Sigmoid colon (tissue), 4 donors: ENCODE results near the gene CBX6.

Experiments used
- POLR2A ChIP-seq, 2 donors: fragments of 450-650 bp; IDR thresholded peaks; one replicate each; pipeline ENCODE4 v1.6.1; 2016; ENCODE audit warnings: antibody characterized with exemption in 2 of 2, mild to moderate bottlenecking in 2 of 2, moderate library complexity in 2 of 2
- POLR2AphosphoS5 ChIP-seq, 4 donors: sonication (generic); formaldehyde crosslinking; IDR thresholded peaks; one replicate each; pipeline ENCODE4 v1.6.1; 2017; ENCODE audit warnings: antibody characterized with exemption in 4 of 4
- TF ChIP-seq, protein P1 (sequence below), 4 experiments: fragments of 450-650 bp in 3 of 4; fragments of 200-600 bp in 1 of 4; IDR thresholded peaks; one replicate each; pipeline ENCODE4 v1.5.1; 2016 to 2019; ENCODE audit warnings: antibody characterized with exemption in 4 of 4, mild to moderate bottlenecking in 3 of 4, moderate library complexity in 2 of 4

GRCh38 chr22:38911434-38911833 lies 39.4 kb upstream of the CBX6 start:
- TF ChIP-seq, protein P1, sequence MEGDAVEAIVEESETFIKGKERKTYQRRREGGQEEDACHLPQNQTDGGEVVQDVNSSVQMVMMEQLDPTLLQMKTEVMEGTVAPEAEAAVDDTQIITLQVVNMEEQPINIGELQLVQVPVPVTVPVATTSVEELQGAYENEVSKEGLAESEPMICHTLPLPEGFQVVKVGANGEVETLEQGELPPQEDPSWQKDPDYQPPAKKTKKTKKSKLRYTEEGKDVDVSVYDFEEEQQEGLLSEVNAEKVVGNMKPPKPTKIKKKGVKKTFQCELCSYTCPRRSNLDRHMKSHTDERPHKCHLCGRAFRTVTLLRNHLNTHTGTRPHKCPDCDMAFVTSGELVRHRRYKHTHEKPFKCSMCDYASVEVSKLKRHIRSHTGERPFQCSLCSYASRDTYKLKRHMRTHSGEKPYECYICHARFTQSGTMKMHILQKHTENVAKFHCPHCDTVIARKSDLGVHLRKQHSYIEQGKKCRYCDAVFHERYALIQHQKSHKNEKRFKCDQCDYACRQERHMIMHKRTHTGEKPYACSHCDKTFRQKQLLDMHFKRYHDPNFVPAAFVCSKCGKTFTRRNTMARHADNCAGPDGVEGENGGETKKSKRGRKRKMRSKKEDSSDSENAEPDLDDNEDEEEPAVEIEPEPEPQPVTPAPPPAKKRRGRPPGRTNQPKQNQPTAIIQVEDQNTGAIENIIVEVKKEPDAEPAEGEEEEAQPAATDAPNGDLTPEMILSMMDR (IDR thresholded peaks at IDR 0.05) = no peak
- no peak for TF ChIP-seq POLR2AphosphoS5 (IDR thresholded peaks at IDR 0.05)
- no peak for TF ChIP-seq POLR2A (IDR thresholded peaks at IDR 0.05)
